MCF 10A (cell line): ENCODE measurements around the gene HADHA. TPM values are rescaled to one million over a fixed set of nuclear protein-coding genes. Genes with fewer than 3 reads are reported as not detected.

Source experiments
- BruUV-seq: library from RNA; stranded (reverse); fragments of 400-500 nt; replicated peaks from 2 replicates; lab custom pipeline; 2021; lab: Mats Ljungman, UMichigan
- CTCF ChIA-PET: fragments of 300-600 bp; sonication (Branson Sonifier 250); formaldehyde crosslinking; extraction: SDS; loops from one replicate; lab custom pipeline; 2021; ENCODE audit warnings: antibody characterized with exemption, inconsistent platforms; lab: Yijun Ruan, JAX
- POLR2A ChIA-PET: fragments of 300-600, 350-650 bp; sonication (Branson Sonifier 250); formaldehyde crosslinking; extraction: SDS; loops from one replicate; lab custom pipeline; 2020; ENCODE audit warnings: antibody characterized with exemption, inconsistent platforms; lab: Yijun Ruan, JAX
- DNase-seq: peaks from one replicate; pipeline ENCODE4 v3.0.0-alpha.2; 2018; ENCODE audit not compliant: unreplicated experiment
- H3K27ac Mint-ChIP-seq: one replicate; pipeline ENCODE4 v1.8.0; 2022; ENCODE audit warnings: mild to moderate bottlenecking, low read depth, mixed read lengths; ENCODE audit not compliant: unreplicated experiment
- H3K27me3 Mint-ChIP-seq: one replicate; pipeline ENCODE4 v1.8.0; 2022; ENCODE audit warnings: mixed read lengths; ENCODE audit not compliant: insufficient read depth, unreplicated experiment
- H3K36me3 Mint-ChIP-seq: one replicate; pipeline ENCODE4 v1.8.0; 2022; ENCODE audit warnings: mild to moderate bottlenecking, moderate library complexity, mixed read lengths; ENCODE audit not compliant: insufficient read depth, unreplicated experiment
- H3K4me1 Mint-ChIP-seq: one replicate; pipeline ENCODE4 v1.8.0; 2022; ENCODE audit warnings: mixed read lengths; ENCODE audit not compliant: insufficient read depth, unreplicated experiment
- H3K4me3 Mint-ChIP-seq: one replicate; pipeline ENCODE4 v1.8.0; 2022; ENCODE audit warnings: mild to moderate bottlenecking, moderate library complexity, mixed read lengths; ENCODE audit not compliant: unreplicated experiment
- H3K9me3 Mint-ChIP-seq: one replicate; pipeline ENCODE4 v1.8.0; 2022; ENCODE audit warnings: mixed read lengths; ENCODE audit not compliant: unreplicated experiment
- intact Hi-C: fragments of 100-400 bp; cut with micrococcal nuclease; formaldehyde crosslinking; loops from 2 replicates; pipeline ENCODE4 v1.14.1; 2022
- total RNA-seq: library from RNA; stranded (reverse); gene quantifications from 2 replicates; pipeline ENCODE4 v1.2.3, GENCODE V29; 2022
- TF ChIP-seq, protein P1 (sequence below): fragments of 200-600 bp; IDR thresholded peaks from one replicate; pipeline ENCODE4 v1.8.0; 2022; ENCODE audit warnings: antibody characterized with exemption, mild to moderate bottlenecking; ENCODE audit not compliant: unreplicated experiment

Gene HADHA
- total RNA-seq, 1 experiment from 2014 or later: 152 TPM

DNA sequence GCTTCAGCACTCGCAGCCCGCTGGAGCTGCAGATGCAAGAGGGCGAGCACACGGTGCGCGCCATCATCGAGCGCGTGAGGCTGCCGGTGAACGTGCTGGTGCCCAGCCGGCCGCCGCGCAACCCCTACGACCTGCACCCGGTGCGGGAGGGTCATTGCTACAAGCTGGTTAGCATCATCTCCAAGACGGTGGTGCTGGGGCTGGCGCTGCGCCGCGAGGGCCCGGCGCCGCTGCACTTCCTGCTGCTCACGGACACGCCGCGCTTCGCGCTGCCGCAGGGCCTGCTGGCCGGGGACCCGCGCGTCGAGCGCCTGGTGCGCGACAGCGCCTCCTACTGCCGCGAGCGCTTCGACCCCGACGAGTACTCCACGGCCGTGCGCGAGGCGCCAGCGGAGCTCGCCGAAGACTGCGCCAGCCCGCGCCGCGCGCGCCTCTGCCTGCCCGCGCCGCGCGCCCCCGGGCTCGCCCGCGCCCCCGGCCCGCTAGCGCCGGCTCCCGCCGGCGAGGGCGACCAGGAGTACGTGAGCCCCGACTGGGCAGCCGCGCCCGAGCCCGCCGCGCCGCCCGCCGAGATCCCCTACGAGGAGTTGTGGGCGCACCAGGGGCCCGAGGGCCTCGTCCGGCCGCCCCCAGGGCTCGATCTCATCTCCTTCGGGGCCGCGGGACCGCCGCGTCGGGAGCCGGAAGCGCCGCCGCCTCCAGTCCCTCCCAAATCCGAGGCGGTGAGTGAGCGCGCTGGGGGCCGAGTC, 59.7 kb downstream of the HADHA start:
- H3K27me3 Mint-ChIP-seq: peaks cover 12% of the 10 kb centered on the region
- intact Hi-C loops: no loop called here
- H3K36me3 Mint-ChIP-seq: no peaks in the 10 kb centered on the region
- BruUV-seq: no TSS peak
- CTCF ChIA-PET: interaction anchor here (0.5 to 1.1 kb wide), 2 partner anchors 10 to 22 kb away, joined by 3 to 5 read pairs; no protein-coding TSS in a partner anchor
- no peaks in the 10 kb centered on the region for H3K4me1 Mint-ChIP-seq
- no peak overlapping the region for H3K27ac Mint-ChIP-seq
- peak overlapping the region; percentile 46 for H3K4me3 Mint-ChIP-seq
- DNase-seq: no peak
- TF ChIP-seq, protein P1, sequence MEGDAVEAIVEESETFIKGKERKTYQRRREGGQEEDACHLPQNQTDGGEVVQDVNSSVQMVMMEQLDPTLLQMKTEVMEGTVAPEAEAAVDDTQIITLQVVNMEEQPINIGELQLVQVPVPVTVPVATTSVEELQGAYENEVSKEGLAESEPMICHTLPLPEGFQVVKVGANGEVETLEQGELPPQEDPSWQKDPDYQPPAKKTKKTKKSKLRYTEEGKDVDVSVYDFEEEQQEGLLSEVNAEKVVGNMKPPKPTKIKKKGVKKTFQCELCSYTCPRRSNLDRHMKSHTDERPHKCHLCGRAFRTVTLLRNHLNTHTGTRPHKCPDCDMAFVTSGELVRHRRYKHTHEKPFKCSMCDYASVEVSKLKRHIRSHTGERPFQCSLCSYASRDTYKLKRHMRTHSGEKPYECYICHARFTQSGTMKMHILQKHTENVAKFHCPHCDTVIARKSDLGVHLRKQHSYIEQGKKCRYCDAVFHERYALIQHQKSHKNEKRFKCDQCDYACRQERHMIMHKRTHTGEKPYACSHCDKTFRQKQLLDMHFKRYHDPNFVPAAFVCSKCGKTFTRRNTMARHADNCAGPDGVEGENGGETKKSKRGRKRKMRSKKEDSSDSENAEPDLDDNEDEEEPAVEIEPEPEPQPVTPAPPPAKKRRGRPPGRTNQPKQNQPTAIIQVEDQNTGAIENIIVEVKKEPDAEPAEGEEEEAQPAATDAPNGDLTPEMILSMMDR: peak; percentile 13
- H3K9me3 Mint-ChIP-seq: no peaks in the 10 kb centered on the region
- POLR2A ChIA-PET: no interaction called here

DNA sequence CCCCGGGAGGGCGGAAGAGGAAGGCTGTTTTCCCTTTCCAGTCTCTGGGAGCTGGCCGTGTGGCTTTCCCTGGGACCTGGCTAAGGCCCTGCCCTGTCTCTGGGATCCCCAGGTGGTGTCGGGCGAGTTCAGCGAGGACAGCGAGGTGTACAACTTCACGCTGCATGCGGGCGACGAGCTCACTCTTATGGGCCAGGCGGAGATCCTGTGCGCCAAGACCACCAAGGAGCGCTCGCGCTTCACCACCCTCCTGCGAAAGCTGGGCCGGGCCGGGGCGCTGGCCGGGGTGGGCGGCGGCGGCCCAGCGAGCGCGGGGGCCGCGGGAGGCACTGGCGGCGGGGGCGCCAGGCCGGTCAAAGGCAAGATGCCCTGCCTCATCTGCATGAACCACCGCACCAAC, 60.3 kb downstream of the HADHA start:
- no TSS peak for BruUV-seq
- no peak overlapping the region for H3K27ac Mint-ChIP-seq
- ChIA-PET POLR2A (no interaction called here), CTCF (interaction anchor here (0.5 kb wide), 1 partner anchor 11 kb away, joined by 3 read pairs; no protein-coding TSS in a partner anchor)
- DNase-seq: no peak
- peaks cover 12% of the 10 kb centered on the region for H3K27me3 Mint-ChIP-seq
- H3K4me3 Mint-ChIP-seq: no peak overlapping the region
- no peaks in the 10 kb centered on the region for H3K4me1 Mint-ChIP-seq
- intact Hi-C loops: no loop called here
- no peaks in the 10 kb centered on the region for H3K9me3 Mint-ChIP-seq
- no peaks in the 10 kb centered on the region for H3K36me3 Mint-ChIP-seq
- TF ChIP-seq, protein P1: no peak

DNA sequence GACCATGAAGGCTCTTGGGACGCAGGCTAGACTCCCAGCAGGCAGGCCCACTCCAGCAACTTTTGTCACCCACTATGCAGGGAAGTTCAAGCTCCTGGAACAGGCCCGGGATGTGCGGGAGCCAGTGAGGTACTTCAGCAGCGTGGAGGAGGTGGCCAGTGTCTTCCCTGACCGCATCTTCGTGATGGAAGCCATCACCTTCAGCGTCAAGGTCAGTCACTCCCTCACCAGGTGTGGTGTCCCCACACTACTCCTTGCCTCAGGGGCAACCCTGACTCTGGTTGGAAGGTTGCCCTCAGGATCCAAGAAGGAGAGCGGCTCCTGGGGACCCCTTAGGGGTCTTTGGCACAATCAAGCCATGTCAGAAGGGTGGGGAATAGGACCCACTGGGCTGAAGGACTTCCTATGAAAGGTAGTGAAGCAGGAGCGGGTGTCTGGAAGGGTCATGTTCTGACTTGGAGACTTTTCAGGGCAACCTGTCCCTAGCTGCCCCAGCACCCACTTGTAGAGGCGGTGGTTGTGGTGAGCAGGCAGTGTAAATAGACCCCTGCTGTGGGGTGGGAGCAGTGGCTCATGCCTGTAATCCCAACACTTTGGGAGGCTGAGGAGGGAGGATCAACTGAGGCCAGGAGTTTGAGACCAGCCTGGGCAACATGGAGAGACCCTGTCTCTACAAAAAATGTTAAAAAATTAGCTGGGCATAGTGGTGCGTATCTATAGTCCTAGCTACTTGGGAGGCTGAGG, 61.4 kb downstream of the HADHA start:
- ChIA-PET POLR2A (no interaction called here), CTCF (interaction anchor here (0.6 kb wide), 1 partner anchor 30 kb away, joined by 4 read pairs; no protein-coding TSS in a partner anchor)
- DNase-seq: no peak
- no peaks in the 10 kb centered on the region for H3K4me1 Mint-ChIP-seq
- H3K4me3 Mint-ChIP-seq: no peak overlapping the region
- intact Hi-C loops: no loop called here
- BruUV-seq: no TSS peak
- no peak overlapping the region for H3K27ac Mint-ChIP-seq
- no peaks in the 10 kb centered on the region for H3K36me3 Mint-ChIP-seq
- TF ChIP-seq, protein P1: no peak
- peaks cover 12% of the 10 kb centered on the region for H3K27me3 Mint-ChIP-seq
- H3K9me3 Mint-ChIP-seq: no peaks in the 10 kb centered on the region

DNA sequence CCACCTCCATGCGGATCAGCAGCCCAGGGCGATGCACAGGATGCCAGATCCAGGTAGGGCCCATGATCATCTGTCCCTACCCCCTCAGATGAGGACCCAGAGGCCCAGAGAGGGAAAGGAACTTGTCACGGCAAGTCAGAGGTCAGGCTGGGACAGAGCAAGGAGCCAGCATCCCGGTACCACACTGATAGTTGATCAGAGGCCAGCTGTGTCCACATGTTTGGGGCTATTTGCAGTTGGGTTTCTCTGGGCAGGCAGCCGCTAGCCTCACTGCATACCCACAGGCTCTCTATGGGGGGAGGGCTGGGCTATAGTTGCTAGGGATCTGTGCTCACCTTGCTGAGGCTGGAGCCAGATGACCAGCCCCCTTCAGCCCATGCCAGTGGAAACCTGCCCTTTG, 62.0 kb downstream of the HADHA start:
- intact Hi-C loops: no loop called here
- TF ChIP-seq, protein P1: no peak
- POLR2A ChIA-PET: interaction anchor here (0.6 kb wide), 1 partner anchor 235 kb away, joined by 3 read pairs; no protein-coding TSS in a partner anchor

More for the DNA sequence above, 62.0 kb downstream of the HADHA start:
- no TSS peak for BruUV-seq
- H3K27me3 Mint-ChIP-seq: peaks cover 12% of the 10 kb centered on the region
- CTCF ChIA-PET: no interaction called here
- H3K36me3 Mint-ChIP-seq: no peaks in the 10 kb centered on the region
- H3K4me3 Mint-ChIP-seq: no peak overlapping the region
- no peak for DNase-seq
- no peaks in the 10 kb centered on the region for H3K9me3 Mint-ChIP-seq
- no peaks in the 10 kb centered on the region for H3K4me1 Mint-ChIP-seq
- no peak overlapping the region for H3K27ac Mint-ChIP-seq
